COLO829 (cell line): ENCODE results near the gene KDM2B.

Experiments used
- DNase-seq: peaks from one replicate; pipeline ENCODE4 v3.0.0; 2012; ENCODE audit warnings: low spot score

KDM2B gene

GRCh38 chr12:121530600-121531355, 50.0 kb downstream of the KDM2B start:
- DNase-seq: peak; percentile 28

DNA sequence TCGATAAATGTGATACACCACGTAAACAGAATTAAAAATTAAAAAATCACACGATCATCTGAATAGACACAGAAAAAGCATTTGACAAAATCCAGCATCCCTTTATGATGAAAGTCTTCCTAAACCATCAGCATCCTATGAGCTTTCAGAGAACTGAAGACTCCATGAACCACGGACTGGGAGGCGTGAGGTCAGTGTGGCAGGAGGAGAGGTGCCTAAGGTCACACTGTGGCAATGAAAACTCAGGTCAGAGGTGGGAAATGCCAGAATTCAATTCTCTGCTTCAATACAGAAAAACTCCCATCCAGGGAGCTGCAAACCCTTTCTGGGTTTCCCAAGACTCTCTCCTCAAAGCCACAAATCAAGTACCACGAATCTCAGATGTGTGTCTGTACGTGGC, 51.6 kb downstream of the KDM2B start:
- no peak for DNase-seq

DNA sequence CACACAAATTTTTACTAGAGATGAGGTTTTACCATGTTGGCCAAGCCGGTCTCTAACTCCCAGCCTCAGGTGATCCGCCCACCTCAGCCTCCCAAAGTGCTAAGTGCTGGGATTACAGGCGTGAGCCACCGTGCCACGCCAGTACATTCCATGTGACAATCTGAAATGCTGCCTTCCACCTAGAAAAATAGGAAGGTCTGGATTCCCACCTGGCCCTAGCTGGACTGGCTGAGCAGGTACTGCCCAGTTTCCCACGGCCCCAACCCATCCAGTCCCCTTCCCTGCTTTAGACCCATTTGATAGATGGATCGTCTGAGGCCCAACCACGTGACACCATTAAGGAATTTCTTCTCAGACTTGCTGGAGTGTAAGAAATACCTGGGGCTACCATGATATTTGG, 55.4 kb downstream of the KDM2B start:
- DNase-seq: no peak

- DNase-seq: no peak
Observed at GRCh38 chr12:121524196-121524916, 56.5 kb downstream of the KDM2B start.

DNA sequence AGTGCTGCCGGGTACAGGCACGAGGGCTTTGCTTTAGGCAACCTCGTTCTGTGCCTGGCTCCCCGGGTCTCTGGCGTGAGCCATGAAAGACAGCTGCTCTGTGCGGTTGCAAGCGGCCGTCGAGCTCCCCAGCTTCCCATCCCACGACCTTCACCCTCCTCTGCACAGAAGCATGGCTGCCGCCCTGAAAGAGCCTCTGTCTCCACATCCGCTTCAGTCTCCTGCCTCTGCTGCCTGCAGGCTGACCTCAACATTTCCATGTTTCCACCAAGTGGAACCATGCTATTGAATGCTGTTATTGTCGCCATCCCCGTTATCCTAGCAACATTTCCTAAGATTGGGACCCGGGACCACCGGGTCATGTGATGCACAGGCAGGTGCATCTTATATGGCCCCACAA, 57.1 kb downstream of the KDM2B start:
- no peak for DNase-seq

GRCh38 chr12:121522971-121523370, 57.9 kb downstream of the KDM2B start:
- DNase-seq: no peak

DNA sequence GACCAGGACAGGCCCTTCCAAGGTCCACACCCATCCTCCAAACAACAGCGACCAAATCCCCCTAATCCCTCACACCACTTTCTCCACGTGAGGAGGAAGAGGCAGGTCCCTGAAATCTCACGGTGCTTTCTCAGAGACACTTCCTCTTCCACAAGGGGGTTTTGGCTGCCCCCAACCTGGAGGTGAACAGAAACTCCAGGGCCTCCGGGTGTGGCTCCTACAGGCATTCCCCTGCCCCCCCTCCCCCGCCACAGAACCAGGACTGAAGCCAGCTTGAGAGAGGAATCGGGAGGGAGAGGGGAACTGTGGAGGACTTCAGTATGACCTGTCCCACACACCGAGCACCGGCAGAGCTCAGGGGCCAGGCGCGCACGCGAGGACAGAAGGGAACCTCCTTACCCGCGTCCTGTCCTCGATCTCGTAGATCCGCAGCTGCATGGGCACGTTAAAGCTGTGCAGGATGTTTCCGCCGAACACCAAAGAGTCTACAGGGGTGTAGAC, 60.2 kb downstream of the KDM2B start:
- DNase-seq: no peak

- DNase-seq: no peak
Observed at GRCh38 chr12:121520119-121520518, 60.7 kb downstream of the KDM2B start.

DNA sequence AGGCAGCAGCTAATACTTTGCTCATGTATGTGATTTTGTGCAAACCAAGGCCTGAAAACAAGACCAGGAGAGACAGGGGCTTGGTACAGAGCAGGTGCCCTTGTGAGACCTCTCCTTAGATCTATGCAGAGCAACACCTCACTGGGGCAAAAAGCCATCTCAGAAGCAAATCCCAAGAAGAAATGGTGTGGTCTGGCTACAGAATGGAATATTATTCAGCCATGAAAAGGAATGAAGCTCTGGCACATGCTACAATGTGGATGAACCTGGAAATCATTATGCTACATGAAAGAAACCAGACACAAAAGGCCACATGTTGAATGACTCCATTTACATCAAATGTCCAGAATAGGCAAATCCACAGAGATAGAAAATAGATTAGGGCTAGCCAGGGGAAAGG, 61.6 kb downstream of the KDM2B start:
- DNase-seq: no peak

- DNase-seq: no peak
Observed at GRCh38 chr12:121518656-121519055, 62.2 kb downstream of the KDM2B start.

GRCh38 chr12:121516437-121517011, 64.3 kb downstream of the KDM2B start:
- no peak for DNase-seq

DNA sequence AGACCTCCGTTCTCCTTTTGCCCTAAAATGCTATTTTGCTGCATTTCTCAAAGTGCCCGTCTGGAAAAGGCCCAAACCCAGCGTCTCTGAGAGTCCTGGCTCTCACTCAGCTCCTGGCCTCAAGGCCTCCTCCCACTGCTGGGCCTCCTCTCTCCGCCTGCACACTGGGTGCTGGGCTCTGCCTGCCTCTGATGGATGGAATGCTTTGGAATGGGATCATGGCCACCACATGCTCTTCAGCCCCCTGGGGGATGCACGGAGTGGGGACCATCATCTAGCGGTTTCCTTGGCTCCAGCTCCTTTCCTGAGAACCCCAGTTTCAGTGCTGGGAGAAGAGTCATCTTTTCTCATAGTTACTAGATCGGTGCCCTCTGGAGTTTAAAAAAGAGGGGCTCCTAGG, 65.2 kb downstream of the KDM2B start:
- no peak for DNase-seq

DNA sequence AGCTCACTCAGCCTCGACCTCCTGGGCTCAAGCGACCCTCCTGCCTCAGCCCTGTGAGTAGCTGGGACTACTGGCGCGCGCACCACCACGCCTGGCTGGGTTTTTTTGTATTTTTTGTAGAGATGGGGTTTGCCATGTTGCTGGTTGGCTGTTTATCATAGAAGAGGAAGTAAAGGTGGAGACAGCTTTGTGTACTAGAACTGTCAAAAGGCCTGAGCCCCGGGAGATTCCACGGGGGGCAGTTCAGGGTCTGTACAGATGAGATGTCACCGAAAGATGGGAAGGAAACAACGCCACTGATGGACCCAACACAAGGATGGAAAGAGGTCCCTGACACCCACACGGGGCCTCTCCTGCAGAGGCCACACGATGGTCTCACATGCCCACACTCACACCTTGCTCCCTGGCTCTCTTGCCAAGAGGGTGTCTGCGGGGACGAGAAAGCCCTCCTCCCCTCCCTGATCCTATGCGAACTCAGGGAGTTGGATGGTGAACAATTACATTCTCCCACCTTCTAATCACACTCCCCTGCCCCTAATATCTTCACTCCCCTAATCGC, 66.6 kb downstream of the KDM2B start:
- DNase-seq: no peak

GRCh38 chr12:121513464-121514183, 67.2 kb downstream of the KDM2B start:
- peak; percentile 51 for DNase-seq

GRCh38 chr12:121512561-121512960, 68.3 kb downstream of the KDM2B start:
- no peak for DNase-seq

DNA sequence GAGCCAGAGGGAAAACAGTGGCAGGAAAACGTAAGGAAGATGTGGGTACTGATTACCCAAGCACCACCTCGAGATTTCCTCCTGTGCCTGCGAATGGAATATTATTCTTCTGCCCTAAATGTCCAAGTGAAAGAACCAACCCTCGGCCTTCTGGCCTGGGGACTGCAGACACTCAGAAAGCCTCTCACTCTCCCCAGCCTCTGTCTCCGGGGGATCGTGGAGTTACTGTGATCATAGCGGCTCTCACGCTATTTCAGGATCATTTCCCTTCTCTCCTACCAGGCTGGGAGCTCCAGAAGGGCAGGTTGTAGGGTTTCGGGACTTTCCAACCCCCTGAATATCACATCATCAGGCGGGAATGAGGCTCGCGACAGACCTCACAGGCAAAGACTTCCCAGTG, 68.9 kb downstream of the KDM2B start:
- no peak for DNase-seq

DNA sequence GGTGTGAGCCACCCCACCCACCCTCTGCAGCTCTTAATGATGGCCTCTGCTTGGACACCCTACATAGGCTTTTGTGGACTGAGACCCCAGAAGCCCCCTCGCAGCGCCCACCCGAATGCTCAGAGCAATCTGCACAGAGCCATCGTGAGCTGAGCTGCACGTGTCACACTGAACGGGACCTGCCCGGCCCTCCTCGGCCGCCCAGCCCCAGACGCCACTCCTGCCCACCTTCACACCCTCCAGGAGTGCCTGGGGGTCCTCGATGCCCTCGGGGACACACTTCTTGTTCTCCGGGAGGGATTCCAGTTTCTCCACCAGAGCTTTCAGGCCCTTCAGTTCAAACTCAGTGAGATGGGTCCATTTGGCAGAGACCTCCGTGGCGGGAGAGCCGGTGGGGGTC, 71.5 kb downstream of the KDM2B start:
- no peak for DNase-seq

DNA sequence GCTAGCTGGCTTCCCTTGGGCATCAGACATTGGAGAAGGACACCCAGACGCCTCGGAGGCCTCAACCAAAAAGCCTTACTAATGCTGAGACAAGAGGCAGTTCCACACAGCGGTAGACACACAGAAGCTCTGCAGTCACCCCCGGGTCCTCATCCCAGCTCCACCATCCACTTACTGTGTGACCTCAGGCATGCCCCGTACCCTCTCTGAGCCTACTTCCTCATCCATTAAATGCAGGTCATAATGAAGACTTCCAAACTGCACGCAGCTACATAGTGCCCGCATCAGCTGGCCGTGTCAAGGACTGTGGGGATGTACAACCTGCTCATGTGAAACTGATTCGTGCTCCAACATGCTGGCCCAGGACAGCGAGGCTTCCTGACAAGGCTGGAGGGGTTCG, 72.3 kb downstream of the KDM2B start:
- DNase-seq: no peak

DNA sequence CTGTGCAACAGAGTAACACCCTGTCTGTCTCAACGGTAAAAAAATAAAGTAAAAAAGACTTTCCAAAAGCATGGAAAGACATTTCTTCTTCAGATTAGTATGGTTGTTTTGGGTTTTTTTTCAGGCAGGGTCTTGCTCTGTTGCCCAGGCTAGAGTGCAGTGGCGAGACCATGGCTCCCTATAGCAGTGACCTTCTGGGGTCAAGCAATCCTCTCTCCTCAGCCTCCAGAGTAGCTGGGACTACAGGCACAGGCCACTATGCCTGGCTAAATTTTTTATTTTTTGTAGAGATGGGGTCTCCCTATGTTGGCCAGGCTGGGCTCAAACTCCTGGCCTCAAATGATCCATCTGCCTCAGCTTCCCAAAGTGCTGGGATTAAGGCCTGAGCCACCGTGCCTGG, 72.8 kb downstream of the KDM2B start:
- DNase-seq: no peak

GRCh38 chr12:121507245-121507644, 73.6 kb downstream of the KDM2B start:
- no peak for DNase-seq

DNA sequence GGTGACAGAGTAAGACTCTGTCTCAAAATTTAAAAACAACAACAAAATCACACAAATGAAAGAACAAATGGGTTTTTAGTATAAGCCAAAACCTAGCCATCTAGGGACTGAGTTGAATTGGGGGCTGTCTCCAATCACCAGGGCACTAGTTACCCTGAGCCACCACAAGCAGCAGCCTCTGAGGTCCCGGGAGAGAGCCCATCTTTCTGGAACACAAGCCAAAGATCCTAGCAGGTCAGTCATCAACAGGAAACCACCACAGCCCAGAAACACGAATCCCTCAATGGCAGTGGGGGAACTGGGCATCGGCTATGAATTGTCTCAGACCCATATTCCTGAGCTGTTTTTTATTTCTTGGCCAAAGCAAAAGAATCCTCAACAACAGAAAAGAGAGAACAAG, 75.3 kb downstream of the KDM2B start:
- no peak for DNase-seq

- DNase-seq: no peak
Observed at GRCh38 chr12:121504505-121504904, 76.3 kb downstream of the KDM2B start.
